Fibroblast of skin of right biceps (primary cell): ENCODE measurements around the gene SEMA5A.

Experiments
- DNase-seq: peaks from one replicate; pipeline ENCODE4 v3.0.0-alpha.2; 2013

The SEMA5A gene, protein sequence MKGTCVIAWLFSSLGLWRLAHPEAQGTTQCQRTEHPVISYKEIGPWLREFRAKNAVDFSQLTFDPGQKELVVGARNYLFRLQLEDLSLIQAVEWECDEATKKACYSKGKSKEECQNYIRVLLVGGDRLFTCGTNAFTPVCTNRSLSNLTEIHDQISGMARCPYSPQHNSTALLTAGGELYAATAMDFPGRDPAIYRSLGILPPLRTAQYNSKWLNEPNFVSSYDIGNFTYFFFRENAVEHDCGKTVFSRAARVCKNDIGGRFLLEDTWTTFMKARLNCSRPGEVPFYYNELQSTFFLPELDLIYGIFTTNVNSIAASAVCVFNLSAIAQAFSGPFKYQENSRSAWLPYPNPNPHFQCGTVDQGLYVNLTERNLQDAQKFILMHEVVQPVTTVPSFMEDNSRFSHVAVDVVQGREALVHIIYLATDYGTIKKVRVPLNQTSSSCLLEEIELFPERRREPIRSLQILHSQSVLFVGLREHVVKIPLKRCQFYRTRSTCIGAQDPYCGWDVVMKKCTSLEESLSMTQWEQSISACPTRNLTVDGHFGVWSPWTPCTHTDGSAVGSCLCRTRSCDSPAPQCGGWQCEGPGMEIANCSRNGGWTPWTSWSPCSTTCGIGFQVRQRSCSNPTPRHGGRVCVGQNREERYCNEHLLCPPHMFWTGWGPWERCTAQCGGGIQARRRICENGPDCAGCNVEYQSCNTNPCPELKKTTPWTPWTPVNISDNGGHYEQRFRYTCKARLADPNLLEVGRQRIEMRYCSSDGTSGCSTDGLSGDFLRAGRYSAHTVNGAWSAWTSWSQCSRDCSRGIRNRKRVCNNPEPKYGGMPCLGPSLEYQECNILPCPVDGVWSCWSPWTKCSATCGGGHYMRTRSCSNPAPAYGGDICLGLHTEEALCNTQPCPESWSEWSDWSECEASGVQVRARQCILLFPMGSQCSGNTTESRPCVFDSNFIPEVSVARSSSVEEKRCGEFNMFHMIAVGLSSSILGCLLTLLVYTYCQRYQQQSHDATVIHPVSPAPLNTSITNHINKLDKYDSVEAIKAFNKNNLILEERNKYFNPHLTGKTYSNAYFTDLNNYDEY

DNA sequence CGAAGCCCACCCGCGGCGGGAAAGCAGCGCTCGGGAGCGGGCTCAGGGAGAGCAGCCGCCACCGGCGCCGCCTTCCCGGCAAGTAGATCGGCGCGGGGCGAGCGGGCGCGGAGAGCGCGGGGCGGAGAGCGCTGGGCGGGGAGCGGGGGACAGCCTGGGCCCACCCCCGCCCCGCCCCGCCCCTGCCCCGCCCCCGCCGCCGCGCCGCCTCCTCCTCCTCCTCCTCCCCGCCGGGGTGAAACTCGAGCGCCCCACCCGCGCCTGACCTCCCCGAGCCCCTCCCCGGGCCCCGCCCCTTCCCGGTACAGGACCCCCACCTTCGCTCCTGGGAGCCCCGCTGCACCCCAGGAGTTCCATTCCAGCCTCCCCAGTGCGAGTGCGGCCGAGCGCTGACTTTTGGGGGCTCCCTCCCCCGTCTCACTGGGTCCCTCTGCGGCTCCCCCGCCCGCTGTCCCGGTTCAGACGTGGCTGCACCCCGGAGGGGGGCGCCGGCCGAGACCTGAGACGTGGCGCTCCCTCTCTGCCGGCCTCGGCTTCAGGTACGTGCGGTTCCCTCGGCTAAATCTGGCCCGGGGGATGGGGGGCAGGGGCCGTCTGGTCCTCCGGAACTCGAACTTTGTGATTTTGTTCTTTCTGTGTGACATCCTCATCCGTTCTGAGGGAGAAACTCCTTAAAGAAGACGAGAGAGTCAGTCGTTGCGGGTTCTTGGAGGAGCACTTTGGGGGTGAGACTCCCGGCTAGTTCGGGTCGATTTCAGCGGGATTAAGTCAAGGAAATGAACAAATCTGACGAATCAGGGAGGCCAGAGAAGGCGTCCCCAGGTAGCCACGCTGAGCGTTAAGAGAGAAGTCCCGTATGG, at the start of gene SEMA5A:
TSS of gene SEMA5A (minus strand) at position 84 of the 860 bp plus-strand sequence. CDS start 166,129 bp downstream, outside the sequence.
- peak; percentile 82 for DNase-seq

DNA sequence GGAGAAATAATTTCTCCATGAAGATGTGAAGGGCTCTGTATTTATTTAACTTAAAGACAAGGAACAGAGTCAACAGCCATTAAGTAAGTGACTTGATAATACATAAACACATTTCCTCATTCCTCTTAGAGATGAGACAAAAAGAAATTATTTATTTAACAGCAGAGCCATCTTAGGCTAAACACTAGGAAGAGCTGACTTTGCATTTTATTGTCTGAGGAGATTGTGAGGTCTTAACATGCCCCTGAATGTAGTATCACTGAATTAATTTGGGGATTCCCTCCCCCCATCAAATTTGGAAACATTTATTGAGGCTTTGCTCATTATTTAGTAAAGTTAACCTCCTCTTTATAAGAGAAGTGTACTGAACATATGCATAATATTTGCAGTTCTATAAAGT, 49.0 kb upstream of the SEMA5A start:
- DNase-seq: no peak

DNA sequence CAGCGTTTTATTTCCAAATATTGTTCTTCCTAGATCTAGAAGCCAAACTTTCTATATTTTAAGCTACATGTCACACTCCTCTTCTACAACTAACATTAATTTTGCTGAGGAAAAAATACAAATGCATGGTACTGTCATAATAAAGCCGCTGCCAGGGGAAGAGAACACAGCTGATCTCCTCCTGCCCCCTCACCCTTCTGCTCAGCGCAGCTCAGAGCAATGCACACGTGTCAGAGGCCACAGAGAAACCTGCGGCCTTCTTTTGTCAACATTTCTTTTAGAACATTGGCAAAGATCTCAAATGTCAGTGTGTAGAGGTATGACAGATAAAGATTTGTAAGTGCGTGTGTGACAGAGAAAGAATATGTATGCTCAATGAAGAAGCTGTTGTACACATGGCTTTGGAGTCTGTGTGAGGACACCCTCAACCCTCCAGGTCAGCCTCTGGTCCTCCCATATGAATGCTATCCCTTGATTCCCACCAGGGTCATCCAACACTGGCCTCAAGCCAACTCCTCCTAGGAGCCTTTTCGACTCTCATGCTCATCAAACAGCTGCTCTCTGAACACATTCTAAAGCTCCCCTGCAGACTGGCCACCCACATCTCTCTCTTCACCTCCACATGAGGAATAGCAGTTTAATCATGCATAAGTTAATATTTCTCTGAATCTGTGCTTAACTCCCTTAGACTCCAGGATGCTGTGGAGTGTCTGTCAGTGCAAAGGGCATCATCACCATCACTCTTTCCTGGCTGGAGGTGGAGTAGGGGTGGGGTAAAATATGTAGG, 43.4 kb upstream of the SEMA5A start:
- no peak for DNase-seq

DNA sequence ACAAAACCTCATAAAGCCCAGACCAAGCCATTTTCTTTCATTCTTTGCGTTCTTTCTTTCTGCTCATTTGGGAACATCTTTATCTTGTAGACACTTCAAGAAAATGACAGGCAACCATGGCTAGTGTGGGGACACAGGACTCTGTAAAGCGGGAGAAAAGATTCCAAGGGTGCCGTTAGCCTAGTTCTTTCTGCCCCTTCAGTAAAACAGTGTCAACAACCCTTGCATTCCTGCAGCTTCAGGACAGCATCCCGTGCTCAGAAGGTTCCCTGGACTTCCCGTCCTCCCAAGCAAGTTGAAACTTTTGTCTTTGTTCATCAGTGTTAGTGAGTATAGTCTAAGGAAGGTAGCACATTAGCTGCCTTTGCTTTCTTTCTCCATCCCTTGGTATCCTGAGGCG, 42.4 kb upstream of the SEMA5A start:
- DNase-seq: no peak

DNA sequence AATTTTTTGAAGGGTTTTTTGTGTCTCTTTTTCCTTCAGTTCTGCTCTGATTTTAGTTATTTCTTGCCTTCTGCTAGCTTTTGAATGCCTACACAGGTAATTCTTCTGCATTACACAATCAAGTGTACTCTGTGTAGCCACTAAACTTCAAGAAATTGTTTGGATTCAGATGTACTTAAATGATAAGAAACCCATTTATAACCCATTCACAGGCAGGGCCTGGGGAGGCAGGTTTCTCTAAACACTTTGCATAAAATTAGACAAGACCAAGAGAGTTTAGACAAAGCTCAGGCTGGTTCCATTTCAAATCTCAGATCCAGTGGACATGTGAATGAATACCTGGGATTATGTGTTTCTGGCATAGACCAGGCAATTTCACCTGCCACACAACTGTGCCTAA, 41.3 kb upstream of the SEMA5A start:
- DNase-seq: no peak

DNA sequence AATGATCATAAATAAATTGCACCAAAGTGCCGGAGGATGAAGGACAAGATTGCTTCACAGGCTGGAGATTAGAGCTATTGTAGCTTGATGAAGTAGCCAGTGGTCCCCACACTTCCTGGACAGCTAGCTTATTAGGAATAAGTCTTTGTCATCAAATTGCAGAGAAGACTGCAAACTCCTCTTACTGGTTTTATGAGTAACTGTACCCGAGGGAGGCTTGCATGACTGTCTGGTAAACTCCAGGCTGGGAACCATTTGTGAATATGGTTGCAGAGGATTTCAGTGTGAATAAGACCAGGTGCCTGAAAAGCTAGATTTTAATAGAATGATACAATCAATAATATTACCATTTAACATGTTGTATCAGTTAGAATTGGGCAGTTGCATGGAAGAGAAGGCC, 36.5 kb upstream of the SEMA5A start:
- peak; percentile 19 for DNase-seq

DNA sequence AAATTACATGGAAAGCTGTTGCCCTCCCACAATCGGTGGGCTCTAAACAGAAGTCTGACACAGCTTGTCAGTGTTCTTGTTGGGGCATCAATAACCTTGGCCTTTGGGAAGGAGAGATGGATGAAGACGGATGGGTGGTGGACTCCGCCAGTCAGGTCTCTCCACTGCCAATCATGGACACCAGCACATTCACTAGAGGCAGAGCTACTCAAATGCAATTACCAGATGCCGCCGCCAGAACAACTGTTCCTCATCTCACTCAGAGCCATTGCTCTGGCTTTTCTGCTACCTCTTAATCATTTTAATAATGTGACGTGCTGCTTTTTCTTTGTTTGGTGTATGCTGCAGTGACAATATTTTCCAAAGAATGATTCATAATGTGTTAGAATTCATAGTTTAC, 27.9 kb upstream of the SEMA5A start:
- no peak for DNase-seq

DNA sequence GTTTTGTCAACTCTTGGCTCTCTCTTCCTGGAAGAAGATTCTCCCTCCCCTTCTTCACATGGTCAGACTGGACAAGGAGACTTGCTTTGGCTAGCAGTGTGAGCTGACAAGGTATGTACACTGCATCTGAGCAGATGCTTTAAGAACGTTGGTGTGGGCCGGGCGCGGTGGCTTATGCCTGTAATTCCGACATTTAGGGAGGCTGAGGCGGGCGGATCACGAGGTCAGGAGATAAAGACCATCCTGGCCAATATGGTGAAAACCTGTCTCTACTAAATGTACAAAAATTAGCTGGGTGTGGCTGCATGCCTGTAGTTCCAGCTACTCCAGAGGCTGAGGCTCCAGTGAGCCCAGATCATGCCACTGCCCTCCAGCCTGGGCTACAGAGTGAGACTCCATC, 26.4 kb upstream of the SEMA5A start:
- DNase-seq: no peak

DNA sequence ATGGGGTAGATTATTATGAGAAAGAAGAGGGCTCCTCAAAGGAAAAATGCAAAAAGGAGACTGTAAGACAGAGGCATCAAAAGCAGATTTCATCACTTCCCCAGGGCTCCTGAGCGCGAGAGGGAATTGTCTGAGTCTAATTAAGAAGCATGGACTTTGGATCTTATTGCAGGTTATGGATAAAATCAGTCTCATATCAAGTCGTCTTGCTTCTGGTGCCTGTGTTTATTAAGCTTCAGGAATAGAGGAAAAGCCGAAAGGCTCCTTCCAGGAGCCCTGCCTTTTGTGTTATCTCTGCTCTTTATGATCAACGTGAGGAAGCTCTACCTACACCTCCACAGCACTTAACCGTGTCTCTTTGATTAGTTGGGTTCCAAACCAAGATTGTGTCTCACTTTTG, 25.0 kb upstream of the SEMA5A start:
- DNase-seq: no peak

DNA sequence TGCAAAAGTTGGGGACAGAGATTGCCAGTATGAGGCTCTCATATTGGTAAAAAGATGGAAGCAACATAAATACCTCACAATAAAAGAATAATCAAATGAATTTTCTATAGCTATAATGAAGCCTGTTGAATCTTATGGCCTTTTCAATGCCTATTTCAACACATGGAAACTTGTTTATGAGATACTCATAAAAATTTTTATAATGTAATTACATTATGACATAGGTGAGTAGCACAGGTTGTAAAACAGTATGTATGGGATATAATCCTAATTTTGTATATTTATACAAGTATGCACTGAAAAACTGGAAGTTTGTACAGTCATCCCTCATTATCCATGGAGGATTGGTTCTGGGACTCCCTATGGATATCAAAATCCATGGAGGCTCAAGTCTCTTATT, 21.2 kb upstream of the SEMA5A start:
- no peak for DNase-seq

DNA sequence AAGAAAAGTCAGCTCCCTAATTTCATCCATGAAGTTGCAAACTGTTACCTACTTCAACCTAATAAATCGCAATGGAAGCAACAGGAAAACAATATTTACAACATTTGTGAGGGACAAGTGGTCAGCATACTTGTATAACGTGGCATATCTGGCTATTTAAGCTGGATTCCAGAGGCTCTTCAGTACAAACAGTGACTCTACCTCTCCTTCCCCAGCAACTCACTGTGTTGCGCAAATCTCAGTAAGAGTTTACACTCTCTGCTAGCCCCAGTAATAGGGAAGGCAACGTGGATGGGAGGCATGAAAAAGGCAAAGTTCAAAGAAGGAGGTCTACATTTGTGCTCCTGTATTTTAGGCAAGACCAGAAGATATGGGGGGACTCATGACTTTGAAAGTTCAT, 18.9 kb upstream of the SEMA5A start:
- DNase-seq: no peak

DNA sequence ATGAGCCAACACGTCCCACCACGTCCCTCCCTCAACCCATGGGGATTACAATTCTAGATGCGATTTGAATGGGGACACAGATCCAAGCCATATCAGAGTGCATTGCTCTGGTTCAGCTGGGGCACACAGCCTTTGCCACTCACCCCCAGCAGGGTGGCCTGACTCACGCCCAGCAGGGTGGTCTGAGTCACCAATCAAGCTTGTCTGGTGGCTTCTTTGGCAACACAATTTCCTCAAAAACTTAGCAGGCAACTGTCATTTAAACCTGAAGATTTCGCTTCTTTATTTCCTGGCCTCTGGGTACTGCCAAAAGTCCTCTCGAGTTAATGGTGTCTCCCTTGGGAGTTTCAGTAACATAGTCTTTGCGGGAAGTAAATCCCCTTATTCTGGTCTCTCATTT, 16.3 kb upstream of the SEMA5A start:
- DNase-seq: peak; percentile 69

DNA sequence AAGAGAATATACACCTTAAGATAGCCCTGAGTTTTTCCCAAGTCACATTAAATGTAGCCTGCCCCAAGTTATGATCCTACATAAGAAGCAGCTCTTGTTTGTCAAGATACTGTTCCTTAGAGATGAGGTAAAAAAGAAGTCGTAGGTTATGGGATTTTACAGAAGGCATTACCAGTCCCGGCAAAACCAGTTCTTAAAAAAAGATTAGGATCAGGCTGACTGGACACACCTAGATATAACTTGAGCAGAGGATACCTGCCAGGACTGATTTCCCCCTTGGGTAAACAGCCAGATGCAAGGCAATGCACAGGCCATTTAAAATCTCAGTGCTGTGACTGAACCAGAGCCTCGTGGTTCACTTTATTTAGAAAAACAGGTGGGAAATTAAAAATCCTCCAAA, 14.1 kb upstream of the SEMA5A start:
- no peak for DNase-seq

DNA sequence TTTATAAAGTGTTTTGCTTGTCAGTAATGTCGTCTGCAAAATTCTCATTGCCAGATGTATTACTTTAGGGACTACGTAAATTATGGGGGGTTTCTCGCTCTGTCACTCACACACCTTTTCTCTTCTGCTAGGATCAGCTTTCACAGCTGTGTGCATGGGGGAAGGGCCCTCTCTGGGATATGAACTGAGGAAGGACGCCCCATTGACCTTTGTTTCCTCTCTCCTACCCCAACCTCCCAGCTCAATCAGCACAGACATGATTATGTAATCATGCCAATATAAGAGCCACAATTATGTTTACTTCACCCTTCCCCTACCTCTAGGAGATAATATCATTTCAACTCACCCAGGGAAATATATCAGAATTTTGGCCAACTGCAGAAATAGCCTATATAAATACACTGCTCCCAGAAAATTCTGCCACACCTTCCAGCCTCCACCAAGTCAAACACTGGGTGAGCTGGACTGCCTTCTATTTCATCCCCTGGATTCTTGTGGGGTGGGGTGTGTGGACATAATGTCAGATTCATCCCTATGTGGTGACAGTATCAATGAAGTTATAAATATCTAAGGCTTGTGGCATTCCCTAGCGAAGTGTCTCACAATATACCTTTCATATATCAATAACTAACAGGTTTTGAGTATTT, 12.6 kb upstream of the SEMA5A start:
- no peak for DNase-seq

DNA sequence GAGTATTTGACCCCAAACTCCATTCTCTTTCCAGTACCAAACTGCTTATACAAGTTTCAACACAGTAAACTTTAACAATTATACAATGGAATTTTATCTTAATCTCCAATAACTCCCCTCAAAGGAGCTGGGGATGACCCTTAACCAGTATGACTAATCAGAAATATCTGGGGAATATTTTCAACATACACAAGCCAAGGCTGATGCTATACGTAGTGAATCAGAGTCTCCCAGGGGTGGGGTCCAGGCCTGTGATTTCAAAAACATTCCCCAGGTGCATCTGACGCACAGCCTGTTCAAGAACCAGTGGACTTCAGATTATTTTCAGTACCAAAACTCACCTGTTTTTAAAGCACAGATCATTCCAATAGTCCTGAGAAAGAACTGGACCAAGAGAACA, 11.8 kb upstream of the SEMA5A start:
- DNase-seq: peak; percentile 73

DNA sequence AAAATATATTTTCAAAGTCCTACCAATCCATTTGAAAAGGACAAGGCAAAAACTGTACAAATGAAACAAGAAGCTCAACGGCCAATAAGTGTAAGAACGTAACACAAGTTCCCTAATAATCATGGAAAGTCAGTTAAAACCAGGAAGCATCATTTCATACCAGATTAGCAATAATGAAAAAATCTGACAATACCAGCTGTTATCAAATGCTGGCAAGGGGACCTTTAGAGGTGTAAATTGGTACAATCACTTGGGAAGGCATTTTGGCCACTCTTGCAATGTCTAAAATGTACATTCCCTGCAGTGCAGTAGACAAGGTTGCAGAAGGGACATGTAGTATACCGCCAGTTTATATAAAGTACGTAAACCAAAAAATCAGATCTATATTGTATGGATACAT, 10.1 kb upstream of the SEMA5A start:
- DNase-seq: no peak

DNA sequence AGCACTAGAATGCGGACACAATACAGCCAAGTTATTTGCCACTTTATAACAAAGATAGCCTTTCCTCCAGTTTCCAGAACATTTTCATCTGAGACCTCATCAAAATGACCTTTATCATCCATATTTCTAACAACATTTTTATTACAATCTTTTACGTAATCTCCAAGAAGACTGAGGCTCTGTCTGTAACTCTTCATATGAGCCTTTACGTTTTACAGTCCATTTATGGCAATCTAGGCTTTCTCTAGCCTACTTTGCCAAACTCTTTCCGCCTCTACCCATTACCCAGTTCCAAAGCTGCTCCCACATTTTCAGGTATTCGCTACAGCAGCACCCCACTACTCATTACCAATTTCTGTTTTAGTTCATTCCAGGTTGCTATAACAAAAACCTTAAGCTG, 8.2 kb upstream of the SEMA5A start:
- DNase-seq: no peak

DNA sequence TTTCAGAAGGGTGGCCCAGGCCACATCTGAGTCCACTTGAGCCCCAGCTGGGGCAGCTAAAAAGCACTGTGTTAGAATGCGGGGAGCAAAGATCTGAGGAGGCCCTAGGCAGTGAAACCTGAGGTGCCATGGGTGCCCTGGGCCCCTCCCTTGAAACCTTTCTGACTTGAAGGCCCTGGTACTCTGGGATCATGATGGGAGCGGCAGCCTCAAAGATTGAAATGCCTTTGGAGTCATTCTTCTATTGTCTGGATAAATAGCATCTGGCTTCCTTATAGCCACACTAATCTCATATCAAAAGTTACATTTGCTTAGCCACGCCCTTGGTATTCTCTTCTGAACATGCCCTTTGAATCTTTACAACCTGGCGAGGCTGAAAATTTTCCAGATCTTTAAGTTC, 7.7 kb upstream of the SEMA5A start:
- DNase-seq: no peak

DNA sequence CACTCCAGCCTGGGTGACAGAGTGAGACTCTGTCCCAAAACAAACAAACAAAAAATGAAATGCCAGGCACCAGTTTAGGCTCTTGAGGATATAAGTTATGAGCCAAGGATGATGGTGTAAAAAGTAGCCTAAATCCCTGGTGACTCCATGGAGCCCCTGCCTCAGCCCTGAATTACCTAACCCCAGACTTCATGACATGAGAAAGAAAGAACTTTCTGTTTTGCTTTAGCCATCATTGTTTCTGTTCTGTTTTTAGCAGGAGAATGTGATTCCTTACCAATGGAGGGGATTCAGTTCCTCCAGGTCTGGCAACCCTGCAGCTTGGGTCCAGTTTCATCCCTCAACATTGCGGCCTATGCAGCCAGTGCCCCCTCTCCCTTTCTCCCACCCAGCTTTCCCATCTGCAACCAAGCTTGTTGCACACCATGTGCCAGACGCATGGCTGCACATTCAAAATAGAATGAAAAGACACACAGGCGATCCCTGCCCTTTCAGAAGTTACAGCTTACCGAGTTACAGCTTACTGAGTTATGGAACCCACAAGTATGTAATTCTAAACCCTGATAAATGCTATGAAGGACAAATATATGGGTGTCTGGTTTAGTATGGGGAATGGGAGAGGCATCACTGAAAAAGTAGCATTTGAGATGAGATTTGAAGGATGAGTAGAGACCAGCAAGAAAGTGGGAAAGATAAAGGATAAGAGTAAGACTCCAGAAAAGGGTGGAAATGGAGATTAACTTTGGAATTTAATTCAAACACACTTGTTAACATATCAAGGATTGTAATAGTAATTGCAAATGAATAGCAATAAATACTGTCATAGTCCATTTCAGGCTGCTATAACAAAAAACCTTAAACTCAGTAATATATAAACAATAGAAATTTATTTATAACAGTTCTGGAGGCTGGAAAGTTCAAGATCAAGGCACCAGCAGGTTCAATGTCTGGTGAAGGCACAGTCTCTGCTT, 6.0 kb upstream of the SEMA5A start:
- no peak for DNase-seq

DNA sequence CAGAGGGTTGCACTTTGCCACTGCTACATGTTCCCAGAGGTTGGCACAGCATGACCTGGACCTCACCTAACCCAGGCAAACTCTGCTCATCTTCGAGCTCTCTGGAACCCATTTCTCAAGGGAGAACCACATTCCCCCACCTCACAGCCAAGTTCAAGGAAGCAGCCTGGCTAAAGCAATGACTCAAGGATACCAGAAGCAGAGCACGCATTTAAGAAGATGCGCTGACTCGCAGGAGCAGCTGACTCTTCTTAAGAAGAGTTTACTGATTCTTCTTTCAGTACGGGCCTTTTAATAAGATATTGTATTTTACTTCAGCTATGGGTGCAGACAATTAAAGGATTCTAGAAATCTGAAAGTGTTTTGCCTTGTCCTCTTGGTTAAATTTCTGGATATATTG, 4.1 kb upstream of the SEMA5A start:
- DNase-seq: peak; percentile 61
